NCI-H82 treated with DMSO at 0.1 percent for 48 hours (cell line): Measurements from ENCODE around the gene SLC8A1.

ENCODE experiments used
- DNase-seq: peaks from one replicate; lab custom pipeline; 2025; ENCODE audit not compliant: unreplicated experiment; lab: John Stamatoyannopoulos, UW

SLC8A1 gene

DNA sequence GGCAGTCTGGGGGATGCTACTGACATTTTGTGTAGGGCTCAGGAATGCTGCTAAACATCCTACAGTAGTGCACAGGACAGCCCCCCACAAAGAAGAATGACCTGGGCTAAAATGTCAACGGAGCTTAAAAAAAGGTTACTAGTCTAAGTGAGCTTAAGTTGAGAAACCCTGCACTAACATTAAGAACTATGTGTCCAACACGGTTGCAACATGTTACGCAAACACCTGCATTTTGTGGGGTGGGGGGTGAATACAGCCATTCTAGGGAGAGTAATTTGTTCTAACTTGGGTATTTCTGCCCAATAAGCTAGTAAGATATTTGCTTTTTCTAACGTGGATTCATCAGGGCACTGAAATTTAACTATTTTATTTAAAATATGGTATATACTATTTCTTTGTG is 57.9 kb downstream of the SLC8A1 start:
- no peak for DNase-seq

GRCh38 chr2:40388161-40388560 is 63.7 kb downstream of the SLC8A1 start:
- DNase-seq = no peak

- DNase-seq = no peak
Observed at GRCh38 chr2:40386177-40386576, 65.7 kb downstream of the SLC8A1 start.

DNA sequence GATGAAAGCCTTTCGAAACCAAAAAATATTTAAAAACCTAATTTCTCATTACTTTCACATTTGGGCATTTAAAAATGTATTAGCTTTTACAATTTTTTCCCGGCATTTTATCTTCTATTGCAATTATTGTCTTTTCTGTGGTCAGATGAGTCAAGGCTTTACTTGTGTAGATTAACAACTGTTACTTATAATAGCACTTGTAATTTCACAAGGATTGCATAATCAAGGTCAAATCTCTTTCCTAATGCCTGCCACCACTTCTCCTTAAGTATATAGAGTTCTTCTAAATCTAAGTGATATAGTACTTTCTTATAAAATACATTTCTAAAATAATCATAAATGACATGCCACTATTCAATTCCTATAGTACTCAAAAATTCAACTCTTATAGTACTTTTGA is 67.2 kb downstream of the SLC8A1 start:
- no peak for DNase-seq

DNA sequence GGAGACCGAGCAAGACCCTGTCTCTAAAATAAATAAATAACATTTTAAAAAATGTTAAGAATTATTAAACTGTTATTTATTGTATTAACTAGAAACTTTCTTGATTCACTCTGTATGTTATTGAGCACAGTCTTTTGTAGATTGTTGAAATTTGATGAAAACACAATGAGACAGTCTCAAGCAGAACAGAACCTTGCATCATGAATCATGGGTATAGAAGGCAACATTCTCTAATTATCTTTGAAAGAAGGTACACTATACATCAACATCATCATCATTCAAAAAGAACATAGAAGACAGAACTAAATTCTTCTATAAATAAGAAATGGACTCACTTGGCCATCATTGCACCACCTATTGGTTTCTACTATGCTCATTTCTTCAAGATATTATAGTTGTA is 67.7 kb downstream of the SLC8A1 start:
- DNase-seq = no peak

GRCh38 chr2:40380721-40381120 is 71.2 kb downstream of the SLC8A1 start:
- no peak for DNase-seq

GRCh38 chr2:40380041-40380440 is 71.8 kb downstream of the SLC8A1 start:
- DNase-seq = no peak

- DNase-seq = peak; percentile 93
Observed at GRCh38 chr2:40374543-40375240, 77.2 kb downstream of the SLC8A1 start.

- no peak for DNase-seq
Observed at GRCh38 chr2:40373111-40373510, 78.8 kb downstream of the SLC8A1 start.

DNA sequence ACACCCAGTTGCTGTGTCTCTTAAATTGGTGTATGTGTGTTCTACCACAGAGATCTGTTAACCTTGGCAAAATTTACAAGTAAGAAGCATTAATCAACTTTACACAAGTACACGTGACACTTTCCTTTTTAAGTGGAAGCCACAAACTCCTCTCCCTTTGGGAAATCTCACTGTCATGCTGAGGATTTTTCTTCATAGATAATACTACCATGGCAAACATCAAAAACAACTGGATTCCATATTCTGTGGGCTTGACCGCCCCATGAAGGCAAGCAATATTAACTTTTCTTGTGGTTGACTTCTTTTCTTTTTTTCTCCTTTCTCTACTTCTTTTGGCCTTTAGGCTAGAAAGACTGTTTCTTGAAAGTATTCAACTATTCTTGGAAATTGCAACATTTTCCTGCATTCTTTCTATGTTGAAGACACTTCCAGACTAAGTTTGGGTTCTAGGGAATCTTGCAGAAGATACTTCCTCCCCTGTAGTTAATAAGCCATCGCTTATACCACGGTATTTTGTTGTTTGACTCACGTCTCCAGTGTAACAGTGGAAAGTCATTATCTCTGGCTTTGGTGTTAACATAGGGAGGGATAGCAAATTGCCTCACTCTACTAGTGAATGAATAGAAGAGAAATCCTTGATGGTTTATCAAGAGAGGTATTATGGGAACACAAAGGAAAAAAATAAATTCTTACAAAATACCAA is 79.5 kb downstream of the SLC8A1 start:
- no peak for DNase-seq

DNA sequence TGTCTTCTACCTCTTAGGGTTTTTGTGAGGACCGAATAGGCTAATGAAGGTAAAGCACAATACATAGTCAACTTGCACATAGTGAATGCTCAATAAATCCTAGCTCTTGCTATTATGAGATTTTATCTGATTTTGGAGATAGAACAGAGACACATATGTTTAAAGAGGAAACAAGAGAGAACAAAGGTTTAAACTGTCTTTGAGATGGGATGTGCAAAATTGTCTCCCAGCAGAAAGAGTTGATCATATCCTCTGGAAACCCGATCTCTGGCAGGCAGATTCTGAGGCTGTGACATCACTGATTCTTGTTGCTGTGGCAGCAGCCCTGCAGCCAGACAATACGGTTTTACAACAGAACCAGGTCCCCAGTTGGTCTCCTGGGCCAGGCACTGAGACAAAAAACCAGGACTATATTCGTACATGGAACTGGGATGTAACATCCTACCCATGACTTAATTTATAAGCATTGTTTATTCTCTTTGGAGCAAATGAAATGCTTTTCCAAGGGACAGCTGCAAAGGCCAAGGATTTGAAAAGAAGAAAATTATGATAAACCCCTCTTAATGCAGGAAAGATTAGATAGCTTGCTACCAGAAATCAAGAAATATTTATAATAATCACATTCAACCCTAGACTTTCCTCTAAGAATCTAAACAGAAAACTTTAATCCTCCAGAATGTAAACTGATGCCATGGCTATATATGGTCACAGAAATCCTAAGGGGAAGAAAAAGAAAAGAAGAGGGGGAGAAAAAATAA is 80.2 kb downstream of the SLC8A1 start:
- peak; percentile 29 for DNase-seq

GRCh38 chr2:40370007-40370395 is 81.9 kb downstream of the SLC8A1 start:
- DNase-seq = no peak

- DNase-seq = no peak
Observed at GRCh38 chr2:40369267-40370006, 82.5 kb downstream of the SLC8A1 start.

GRCh38 chr2:40367652-40368051 is 84.2 kb downstream of the SLC8A1 start:
- DNase-seq = no peak

DNA sequence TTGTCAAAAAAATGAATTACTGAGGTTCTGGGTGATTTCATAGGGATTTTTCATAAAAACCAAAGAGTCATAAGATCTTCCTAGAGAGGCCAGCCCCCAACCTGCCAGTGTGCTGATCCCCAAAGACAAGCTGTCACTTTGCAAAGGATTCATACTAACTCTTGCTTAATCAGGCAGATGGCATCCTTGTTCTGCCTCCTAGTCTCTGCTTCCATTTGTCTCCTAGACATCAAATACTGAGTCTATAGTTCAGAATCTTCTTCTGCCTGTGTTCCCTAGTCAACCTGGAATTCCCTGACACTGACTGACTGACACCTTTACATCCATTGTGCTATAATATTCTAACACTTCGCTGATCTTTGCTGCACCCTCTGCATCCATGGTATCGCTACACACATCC is 84.9 kb downstream of the SLC8A1 start:
- DNase-seq = peak; percentile 95

DNA sequence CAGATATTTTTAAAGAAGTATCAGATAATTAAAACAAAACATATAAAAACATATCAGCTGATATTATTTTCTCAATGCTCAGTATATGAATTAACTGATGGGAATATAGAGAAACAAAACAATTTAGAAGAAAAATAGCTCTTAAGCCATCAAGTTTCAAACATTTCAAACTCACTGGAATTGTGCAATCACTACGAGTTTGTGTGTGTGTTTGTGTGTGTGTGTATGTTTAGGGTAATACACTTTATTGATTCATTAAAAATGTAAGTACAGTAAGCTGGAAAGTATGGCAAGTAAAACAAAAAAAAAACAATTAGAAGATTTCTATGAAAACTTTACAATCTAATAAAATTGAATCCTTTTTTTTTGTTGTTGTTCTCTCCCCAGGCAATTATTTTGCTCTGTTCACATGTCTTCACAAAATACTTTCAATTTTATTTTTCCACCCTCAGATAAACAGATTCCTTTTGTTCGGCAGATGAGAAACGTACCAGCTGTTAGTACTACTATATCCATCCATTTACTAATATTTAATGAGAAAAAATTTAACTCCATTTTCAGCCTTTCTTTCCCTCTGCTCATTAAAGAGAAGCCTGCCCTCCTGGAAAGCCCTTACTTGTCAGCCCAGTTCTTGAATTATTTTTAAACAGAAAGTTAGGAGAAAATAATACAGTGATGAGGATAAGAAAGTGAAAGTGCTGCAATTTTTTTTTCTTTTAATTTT is 87.6 kb downstream of the SLC8A1 start:
- DNase-seq = peak; percentile 33

DNA sequence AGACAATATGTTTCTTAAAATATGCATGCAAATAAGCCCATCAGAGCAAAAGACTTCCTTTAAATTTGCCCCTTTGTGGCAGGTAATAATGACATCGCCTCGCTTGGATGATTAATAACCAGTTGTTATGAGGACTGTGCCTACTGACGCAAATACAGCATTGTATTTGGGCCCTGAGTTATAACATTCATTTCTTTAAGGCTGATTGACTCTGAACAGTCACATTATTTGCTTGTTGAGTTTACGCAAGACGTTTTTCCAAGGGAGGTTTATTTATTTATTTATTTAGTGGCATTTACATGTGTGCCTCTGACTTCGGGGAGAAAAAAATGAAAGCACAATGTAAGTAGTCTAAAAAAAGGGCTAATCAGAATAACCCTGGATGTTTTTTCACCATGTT is 88.3 kb downstream of the SLC8A1 start:
- no peak for DNase-seq

DNA sequence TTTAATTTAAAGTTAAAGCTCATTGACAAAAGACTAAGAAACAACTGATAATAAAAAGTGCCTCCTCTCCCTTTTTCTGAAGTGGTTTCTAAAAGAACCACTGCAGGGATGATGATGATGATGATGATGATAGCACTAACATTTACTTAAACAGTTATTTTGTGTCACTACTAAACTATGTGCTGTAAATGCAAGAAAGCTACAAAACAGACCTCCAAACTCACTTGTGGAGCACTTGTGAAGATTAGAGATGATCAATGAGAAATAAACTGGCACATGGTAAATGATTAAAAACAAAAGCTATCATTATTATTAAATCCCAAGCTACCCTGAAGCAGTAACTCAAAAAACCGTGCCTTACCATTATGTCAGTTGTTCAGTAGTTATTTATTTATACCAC is 88.7 kb downstream of the SLC8A1 start:
- no peak for DNase-seq

DNA sequence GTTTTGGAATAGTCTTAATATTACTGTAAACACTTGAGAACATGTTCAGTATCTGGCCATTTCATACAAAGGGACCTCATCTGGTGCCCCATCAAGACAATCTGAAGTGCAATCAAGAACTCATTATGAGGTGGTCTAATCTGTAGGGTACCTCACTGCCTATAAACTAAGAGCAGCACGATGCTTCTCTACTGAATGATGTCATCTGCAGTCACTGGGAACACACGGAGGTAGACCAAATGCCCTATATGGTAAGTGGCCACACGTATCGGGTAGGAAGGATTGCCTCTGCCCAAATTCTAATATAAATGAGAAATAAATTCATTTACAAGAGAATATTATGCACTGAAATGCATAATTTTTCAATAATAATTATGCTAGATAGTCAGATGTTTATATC is 90.4 kb downstream of the SLC8A1 start:
- no peak for DNase-seq

DNA sequence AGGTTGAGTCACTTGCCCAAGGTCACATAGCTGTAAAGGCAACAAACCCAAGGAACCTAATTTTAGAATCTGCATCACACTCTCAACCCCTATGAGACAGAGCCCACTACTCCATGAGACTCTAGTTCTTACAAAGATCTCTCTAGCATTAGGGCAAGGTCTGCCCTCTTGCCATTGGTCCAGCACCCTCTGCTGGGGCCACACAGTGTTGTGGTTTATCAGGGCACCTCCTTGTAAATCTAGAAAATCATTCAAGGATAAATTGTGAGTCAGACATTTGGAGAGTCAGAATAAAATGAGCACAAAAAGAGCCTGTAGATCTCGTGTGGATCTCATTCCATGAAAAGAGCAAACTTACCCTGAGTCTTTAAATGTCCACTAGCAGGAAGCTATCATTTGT is 91.2 kb downstream of the SLC8A1 start:
- no peak for DNase-seq

- DNase-seq = no peak
Observed at GRCh38 chr2:40359811-40360210, 92.1 kb downstream of the SLC8A1 start.
